Mammary epithelial cell (primary cell): Measurements from ENCODE around the gene CCDC167.

Experiments
- EZH2 ChIP-seq: IDR thresholded peaks from 2 replicates; pipeline ENCODE4 v1.6.1; 2012; ENCODE audit warnings: low read length, inconsistent platforms, borderline replicate concordance
- TF ChIP-seq, protein P1 (sequence below), 2 donors: IDR thresholded peaks in 1 of 2; conservative IDR thresholded peaks in 1 of 2; 2 replicates each; pipeline ENCODE4 v1.5.1; 2011 to 2012; ENCODE audit warnings: inconsistent platforms in 2 of 2, low read length in 2 of 2, mild to moderate bottlenecking in 2 of 2, control low read depth in 1 of 2, low read depth in 1 of 2; ENCODE audit not compliant: insufficient read depth in 1 of 2; ENCODE audit errors: extremely low read depth in 1 of 2

DNA sequence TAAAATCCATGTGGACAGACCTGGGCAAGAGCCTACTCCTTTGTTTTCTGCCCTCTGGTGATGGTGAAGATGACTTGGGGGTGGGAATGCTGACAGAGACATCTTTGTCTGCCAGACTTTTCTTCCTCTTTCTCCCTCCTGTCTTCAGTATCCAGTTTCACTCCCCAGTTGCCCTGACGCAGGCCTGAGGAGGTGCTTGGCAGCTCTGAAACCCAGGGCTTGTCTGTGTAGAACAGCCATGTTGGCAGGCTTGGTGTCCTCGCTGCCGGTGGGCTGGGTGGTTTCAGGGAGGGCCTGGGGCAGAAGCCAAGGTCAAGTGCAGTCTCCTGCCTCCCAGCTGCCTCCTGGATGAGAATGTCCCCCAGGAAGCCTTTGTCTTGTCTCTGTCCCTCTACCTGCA is 22.5 kb downstream of the CCDC167 start:
- TF ChIP-seq, protein P1, sequence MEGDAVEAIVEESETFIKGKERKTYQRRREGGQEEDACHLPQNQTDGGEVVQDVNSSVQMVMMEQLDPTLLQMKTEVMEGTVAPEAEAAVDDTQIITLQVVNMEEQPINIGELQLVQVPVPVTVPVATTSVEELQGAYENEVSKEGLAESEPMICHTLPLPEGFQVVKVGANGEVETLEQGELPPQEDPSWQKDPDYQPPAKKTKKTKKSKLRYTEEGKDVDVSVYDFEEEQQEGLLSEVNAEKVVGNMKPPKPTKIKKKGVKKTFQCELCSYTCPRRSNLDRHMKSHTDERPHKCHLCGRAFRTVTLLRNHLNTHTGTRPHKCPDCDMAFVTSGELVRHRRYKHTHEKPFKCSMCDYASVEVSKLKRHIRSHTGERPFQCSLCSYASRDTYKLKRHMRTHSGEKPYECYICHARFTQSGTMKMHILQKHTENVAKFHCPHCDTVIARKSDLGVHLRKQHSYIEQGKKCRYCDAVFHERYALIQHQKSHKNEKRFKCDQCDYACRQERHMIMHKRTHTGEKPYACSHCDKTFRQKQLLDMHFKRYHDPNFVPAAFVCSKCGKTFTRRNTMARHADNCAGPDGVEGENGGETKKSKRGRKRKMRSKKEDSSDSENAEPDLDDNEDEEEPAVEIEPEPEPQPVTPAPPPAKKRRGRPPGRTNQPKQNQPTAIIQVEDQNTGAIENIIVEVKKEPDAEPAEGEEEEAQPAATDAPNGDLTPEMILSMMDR (conservative IDR thresholded peaks at IDR 0.05 in 1 of 2, IDR thresholded peaks at IDR 0.05 in 1 of 2; ENCODE audit: extremely low read depth in 1 of 2, insufficient read depth in 1 of 2, low read depth in 1 of 2, low read length in 2 of 2) = no peak
- no peak for TF ChIP-seq EZH2
